Stimulated activated CD8-positive, alpha-beta memory T cell treated with anti-CD3 and anti-CD28 coated beads, Interleukin-4, amount 100 ng/mL, for 1 hour (primary cell): Measurements from ENCODE around the gene VBP1.
"Not testable (repeated sequence)": the region's sequence is repeated elsewhere in the genome, so short reads cannot be mapped to it uniquely, and the experiment has no call there.

ENCODE experiments used
- DNase-seq, 2 donors: peaks; one replicate each; pipeline ENCODE4 v3.0.0-alpha.2; 2020; ENCODE audit warnings: low read depth in 2 of 2, low spot score in 1 of 2

Gene VBP1

GRCh38 chrX:155263854-155264628, 47.8 kb downstream of the VBP1 start, which contains the start of gene RAB39B:
Gene RAB39B, minus strand, starts transcription at chrX:155264491. Its CDS starts 203 bp downstream, at chrX:155264288.
- DNase-seq, result peak; percentile 16 to 34

- DNase-seq, result no peak
Measured at GRCh38 chrX:155266439-155266838, 50.2 kb downstream of the VBP1 start.

GRCh38 chrX:155267995-155268394, 51.7 kb downstream of the VBP1 start:
- not testable (repeated sequence) for DNase-seq

- no peak for DNase-seq
Measured at GRCh38 chrX:155270969-155271368, 54.7 kb downstream of the VBP1 start.

- no peak for DNase-seq
Measured at GRCh38 chrX:155279873-155280272, 63.6 kb downstream of the VBP1 start.
